ENCODE results near the gene RPS28. TPM values are rescaled to one million over a fixed set of nuclear protein-coding genes. Genes with fewer than 3 reads are reported as not detected.
A peak's percentile ranks its signal among the peaks of the same experiment; 100 is the strongest.

Gene RPS28
- polyA plus RNA-seq, 1 experiment = 371 TPM

GRCh38 chr19:8322638-8322997, 1.3 kb downstream of the RPS28 start:
- peaks cover 8% of the 10 kb centered on the region for H3K36me3 ChIP-seq (ENCODE audit: control insufficient read depth, insufficient read depth, low read length)
- peak overlapping the region; percentile 62 for H3K4me3 ChIP-seq (ENCODE audit: low read depth, low read length)
- no peak for TF ChIP-seq CTCF (IDR thresholded peaks at IDR 0.05; ENCODE audit: insufficient read depth, low read depth, low read length)
- CTCF ChIA-PET = interaction anchor here (1.5 kb wide), 1 partner anchor 25 kb away, joined by 3 read pairs; no protein-coding TSS in a partner anchor
- no peak for DNase-seq (ENCODE audit: low read depth)
- POLR2A ChIA-PET = no interaction called here
- no peaks in the 10 kb centered on the region for H3K27me3 ChIP-seq (ENCODE audit: control insufficient read depth, insufficient read depth, low read length)

GRCh38 chr19:8323781-8324185, 2.5 kb downstream of the RPS28 start:
- Histone ChIP-seq H3K36me3 (ENCODE audit: control insufficient read depth, insufficient read depth, low read length) (peaks cover 8% of the 10 kb centered on the region), H3K4me3 (ENCODE audit: low read depth, low read length) (no peak overlapping the region), H3K27me3 (ENCODE audit: control insufficient read depth, insufficient read depth, low read length) (no peaks in the 10 kb centered on the region)
- DNase-seq (ENCODE audit: low read depth) = no peak
- TF ChIP-seq CTCF (IDR thresholded peaks at IDR 0.05; ENCODE audit: insufficient read depth, low read depth, low read length) = no peak
- ChIA-PET CTCF (interaction anchor here (0.7 to 1.5 kb wide), 5 partner anchors 18 to 322 kb away, joined by 3 to 4 read pairs (median 3); no protein-coding TSS in a partner anchor), POLR2A (no interaction called here)

GRCh38 chr19:8324186-8325050, 3.1 kb downstream of the RPS28 start:
- POLR2A ChIA-PET = no interaction called here
- no peak for DNase-seq (ENCODE audit: low read depth)
- CTCF ChIA-PET = interaction anchor here (0.7 to 1.7 kb wide), 4 partner anchors 17 to 322 kb away, joined by 3 to 4 read pairs (median 4); no protein-coding TSS in a partner anchor
- Histone ChIP-seq H3K36me3 (ENCODE audit: control insufficient read depth, insufficient read depth, low read length) (peaks cover 8% of the 10 kb centered on the region), H3K4me3 (ENCODE audit: low read depth, low read length) (no peak overlapping the region), H3K27me3 (ENCODE audit: control insufficient read depth, insufficient read depth, low read length) (no peaks in the 10 kb centered on the region)
- 0 out of 2 replicates have a peak, but pooled peaks have one; percentile 3 for TF ChIP-seq CTCF (IDR thresholded peaks at IDR 0.05; ENCODE audit: insufficient read depth, low read depth, low read length)

- ChIA-PET POLR2A (no interaction called here), CTCF (interaction anchor here (1.7 kb wide), 1 partner anchor 22 kb away, joined by 3 read pairs; no protein-coding TSS in a partner anchor)
- H3K36me3 ChIP-seq (ENCODE audit: control insufficient read depth, insufficient read depth, low read length) = peaks cover 8% of the 10 kb centered on the region
- no peak for DNase-seq (ENCODE audit: low read depth)
- no peak overlapping the region for H3K4me3 ChIP-seq (ENCODE audit: low read depth, low read length)
- 0 out of 2 replicates have a peak, but pooled peaks cover 2% of the 10 kb centered on the region for H3K27me3 ChIP-seq (ENCODE audit: control insufficient read depth, insufficient read depth, low read length)
- no peak for TF ChIP-seq CTCF (IDR thresholded peaks at IDR 0.05; ENCODE audit: insufficient read depth, low read depth, low read length)
Observed at GRCh38 chr19:8325454-8325853, 4.2 kb downstream of the RPS28 start.

GRCh38 chr19:8329996-8330395, 8.7 kb downstream of the RPS28 start:
- peaks cover 21% of the 10 kb centered on the region for H3K27me3 ChIP-seq (ENCODE audit: control insufficient read depth, insufficient read depth, low read length)
- TF ChIP-seq CTCF (IDR thresholded peaks at IDR 0.05; ENCODE audit: insufficient read depth, low read depth, low read length) = no peak
- POLR2A ChIA-PET = no interaction called here
- H3K4me3 ChIP-seq (ENCODE audit: low read depth, low read length) = no peak overlapping the region
- H3K36me3 ChIP-seq (ENCODE audit: control insufficient read depth, insufficient read depth, low read length) = peaks cover under 1% of the 10 kb centered on the region; the same call in 1 of the 2 replicates
- CTCF ChIA-PET = no interaction called here
- DNase-seq (ENCODE audit: low read depth) = no peak
